ENCODE measurements around the gene BANF1. TPM values are rescaled to one million over a fixed set of nuclear protein-coding genes. Genes with fewer than 3 reads are reported as not detected.

The BANF1 gene
- total RNA-seq, 1 experiment from 2014 or later, result 355 TPM

- no peak for DNase-seq (ENCODE audit: low spot score)
- in situ Hi-C loops (cut with HindIII; ENCODE audit: low sequenced_read_pairs), result no loop called here
These were observed 23.8 kb downstream of the BANF1 start, which contains the start of gene CATSPER1 for GRCh38 chr11:66026017-66026529. TSS of gene CATSPER1 (minus strand) at chr11:66026479. CDS start at chr11:66026379, 100 bp downstream.

- no peak for DNase-seq (ENCODE audit: low spot score)
- in situ Hi-C loops (cut with HindIII; ENCODE audit: low sequenced_read_pairs), result no loop called here
These were observed 30.8 kb downstream of the BANF1 start for GRCh38 chr11:66032957-66033735.

- DNase-seq (ENCODE audit: low spot score), result no peak
- in situ Hi-C loops (cut with HindIII; ENCODE audit: low sequenced_read_pairs), result no loop called here
These were observed 33.5 kb downstream of the BANF1 start for GRCh38 chr11:66035653-66036333.

- DNase-seq (ENCODE audit: low spot score), result no peak
- in situ Hi-C loops (cut with HindIII; ENCODE audit: low sequenced_read_pairs), result no loop called here
These were observed 34.0 kb downstream of the BANF1 start for GRCh38 chr11:66036334-66036710.

- in situ Hi-C loops (cut with HindIII; ENCODE audit: low sequenced_read_pairs), result no loop called here
- DNase-seq (ENCODE audit: low spot score), result no peak
These were observed 35.0 kb downstream of the BANF1 start for GRCh38 chr11:66037327-66037726.

- in situ Hi-C loops (cut with HindIII; ENCODE audit: low sequenced_read_pairs), result no loop called here
- DNase-seq (ENCODE audit: low spot score), result no peak
These were observed 37.5 kb downstream of the BANF1 start for GRCh38 chr11:66039765-66040164.

- in situ Hi-C loops (cut with HindIII; ENCODE audit: low sequenced_read_pairs), result no loop called here
These were observed 40.1 kb downstream of the BANF1 start for GRCh38 chr11:66042227-66042995.

GRCh38 chr11:66042996-66043906 is 40.9 kb downstream of the BANF1 start:
- DNase-seq (ENCODE audit: low spot score), result no peak
- in situ Hi-C loops (cut with HindIII; ENCODE audit: low sequenced_read_pairs), result no loop called here

More at GRCh38 chr11:66042227-66042995, 40.1 kb downstream of the BANF1 start:
- no peak for DNase-seq (ENCODE audit: low spot score)

GRCh38 chr11:66044757-66045156 is 42.5 kb downstream of the BANF1 start:
- in situ Hi-C loops (cut with HindIII; ENCODE audit: low sequenced_read_pairs), result no loop called here
- no peak for DNase-seq (ENCODE audit: low spot score)

- peak; percentile 75 for DNase-seq (ENCODE audit: low spot score)
- in situ Hi-C loops (cut with HindIII; ENCODE audit: low sequenced_read_pairs), result no loop called here
These were observed 42.9 kb downstream of the BANF1 start for GRCh38 chr11:66045177-66045639.

GRCh38 chr11:66046901-66047300 is 44.6 kb downstream of the BANF1 start:
- in situ Hi-C loops (cut with HindIII; ENCODE audit: low sequenced_read_pairs), result no loop called here
- no peak for DNase-seq (ENCODE audit: low spot score)

- DNase-seq (ENCODE audit: low spot score), result peak; percentile 64
- in situ Hi-C loops (cut with HindIII; ENCODE audit: low sequenced_read_pairs), result no loop called here
These were observed 45.5 kb downstream of the BANF1 start for GRCh38 chr11:66047541-66048365.

- peak; percentile 30 for DNase-seq (ENCODE audit: low spot score)
- in situ Hi-C loops (cut with HindIII; ENCODE audit: low sequenced_read_pairs), result no loop called here
These were observed 46.4 kb downstream of the BANF1 start, which contains the start of gene GAL3ST3 for GRCh38 chr11:66048547-66049323. TSS of gene GAL3ST3 (minus strand) at chr11:66049161. CDS start at chr11:66045415, 3,746 bp downstream.

GRCh38 chr11:66050581-66051231 is 48.4 kb downstream of the BANF1 start:
- DNase-seq (ENCODE audit: low spot score), result no peak
- in situ Hi-C loops (cut with HindIII; ENCODE audit: low sequenced_read_pairs), result no loop called here

GRCh38 chr11:66051371-66051765 is 49.1 kb downstream of the BANF1 start:
- in situ Hi-C loops (cut with HindIII; ENCODE audit: low sequenced_read_pairs), result no loop called here

More at GRCh38 chr11:66051371-66051765, 49.1 kb downstream of the BANF1 start:
- DNase-seq (ENCODE audit: low spot score), result no peak

All from G401 (cell line).